Measurements from ENCODE around the gene LIN7B. TPM values are rescaled to one million over a fixed set of nuclear protein-coding genes. Genes with fewer than 3 reads are reported as not detected.

The LIN7B gene
- total and polyA plus RNA-seq, 9 of the 15 experiments (the other 6 are each of a cell fraction or from before 2014, with no cell fraction given) = 0.89 to 15.7 (median 4.0) TPM

DNA sequence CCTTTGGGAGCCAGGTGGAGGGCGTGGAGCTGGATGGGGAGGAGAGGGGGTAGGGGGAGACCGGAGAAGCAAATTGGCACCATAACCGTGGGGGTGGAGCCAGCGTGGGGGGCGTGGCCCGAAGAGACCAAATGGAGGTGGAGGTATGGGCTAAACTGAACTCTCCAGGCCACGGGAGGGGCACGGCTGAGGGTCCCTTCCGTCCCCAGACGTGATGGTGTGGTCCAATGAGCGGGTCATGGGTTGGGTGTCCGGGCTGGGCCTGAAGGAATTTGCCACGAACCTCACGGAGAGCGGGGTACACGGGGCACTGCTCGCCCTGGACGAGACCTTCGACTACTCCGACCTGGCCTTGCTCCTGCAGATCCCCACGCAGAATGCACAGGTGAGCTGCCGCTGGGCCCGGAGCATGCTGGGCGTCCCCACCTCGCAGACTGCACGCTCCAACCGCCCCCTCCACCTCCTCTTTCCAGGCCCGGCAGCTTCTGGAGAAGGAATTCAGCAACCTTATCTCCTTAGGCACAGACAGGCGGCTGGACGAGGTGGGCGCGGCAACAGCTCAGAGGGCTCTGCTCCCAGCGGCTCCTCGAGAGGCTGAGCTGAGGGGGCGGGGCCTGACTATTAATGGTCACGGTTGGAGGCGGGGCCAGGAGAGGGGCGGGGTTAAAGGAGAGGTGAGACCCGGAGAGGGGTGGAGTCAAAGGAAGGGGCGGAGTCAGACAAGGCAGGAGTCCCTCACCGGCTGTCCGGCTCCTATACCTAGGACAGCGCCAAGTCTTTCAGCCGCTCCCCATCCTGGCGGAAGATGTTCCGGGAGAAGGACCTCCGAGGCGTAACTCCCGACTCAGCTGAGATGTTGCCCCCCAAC is 34.8 kb downstream of the LIN7B start (continued):
- TF ChIP-seq ZNF263 (CRISPR knock-in tag; IDR thresholded peaks at IDR 0.05; ENCODE audit: borderline replicate concordance) = peak; percentile 46; the same call in 1 of the 2 replicates
- TF ChIP-seq ZNF778 (CRISPR knock-in tag; IDR thresholded peaks at IDR 0.05) = no peak
- TF ChIP-seq, protein P1, sequence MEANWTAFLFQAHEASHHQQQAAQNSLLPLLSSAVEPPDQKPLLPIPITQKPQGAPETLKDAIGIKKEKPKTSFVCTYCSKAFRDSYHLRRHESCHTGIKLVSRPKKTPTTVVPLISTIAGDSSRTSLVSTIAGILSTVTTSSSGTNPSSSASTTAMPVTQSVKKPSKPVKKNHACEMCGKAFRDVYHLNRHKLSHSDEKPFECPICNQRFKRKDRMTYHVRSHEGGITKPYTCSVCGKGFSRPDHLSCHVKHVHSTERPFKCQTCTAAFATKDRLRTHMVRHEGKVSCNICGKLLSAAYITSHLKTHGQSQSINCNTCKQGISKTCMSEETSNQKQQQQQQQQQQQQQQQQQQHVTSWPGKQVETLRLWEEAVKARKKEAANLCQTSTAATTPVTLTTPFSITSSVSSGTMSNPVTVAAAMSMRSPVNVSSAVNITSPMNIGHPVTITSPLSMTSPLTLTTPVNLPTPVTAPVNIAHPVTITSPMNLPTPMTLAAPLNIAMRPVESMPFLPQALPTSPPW (CRISPR knock-in tag; IDR thresholded peaks at IDR 0.05) = peak; percentile 26; the same call in 1 of the 2 replicates
- TF ChIP-seq FOXP1 (CRISPR knock-in tag; IDR thresholded peaks at IDR 0.05) = peak; percentile 89
- peak; percentile 75 for TF ChIP-seq POLR2AphosphoS5 (IDR thresholded peaks at IDR 0.05; ENCODE audit: control insufficient read depth, insufficient read depth, low read depth, low read length)
- no peak for TF ChIP-seq CC2D1A (IDR thresholded peaks at IDR 0.05)
- peak; percentile 45 for TF ChIP-seq MYC (IDR thresholded peaks at IDR 0.05; ENCODE audit: low read depth, low read length)
- peak; percentile 46; the same call in 1 of the 2 replicates for TF ChIP-seq MYC (CRISPR knock-in tag; IDR thresholded peaks at IDR 0.05; ENCODE audit: borderline replicate concordance, low read depth)
- TF ChIP-seq MED1 (CRISPR knock-in tag; IDR thresholded peaks at IDR 0.05; ENCODE audit: borderline replicate concordance) = no peak
- TF ChIP-seq ZEB2 (IDR thresholded peaks at IDR 0.05) = peak; percentile 81; the same call in 1 of the 2 replicates
- TF ChIP-seq, protein P2, sequence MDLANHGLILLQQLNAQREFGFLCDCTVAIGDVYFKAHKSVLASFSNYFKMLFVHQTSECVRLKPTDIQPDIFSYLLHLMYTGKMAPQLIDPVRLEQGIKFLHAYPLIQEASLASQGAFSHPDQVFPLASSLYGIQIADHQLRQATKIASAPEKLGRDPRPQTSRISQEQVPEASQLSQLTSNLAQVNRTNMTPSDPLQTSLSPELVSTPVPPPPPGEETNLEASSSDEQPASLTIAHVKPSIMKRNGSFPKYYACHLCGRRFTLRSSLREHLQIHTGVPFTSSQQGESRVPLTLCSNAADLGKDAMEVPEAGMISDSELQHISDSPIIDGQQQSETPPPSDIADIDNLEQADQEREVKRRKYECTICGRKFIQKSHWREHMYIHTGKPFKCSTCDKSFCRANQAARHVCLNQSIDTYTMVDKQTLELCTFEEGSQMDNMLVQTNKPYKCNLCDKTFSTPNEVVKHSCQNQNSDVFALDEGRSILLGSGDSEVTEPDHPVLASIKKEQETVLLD (IDR thresholded peaks at IDR 0.05) = 0 out of 2 replicates have a peak, but pooled peaks have one; percentile 12
- TF ChIP-seq SETDB1 (IDR thresholded peaks at IDR 0.05; ENCODE audit: low read length) = no peak
- TF ChIP-seq CBFA2T2 (conservative IDR thresholded peaks at IDR 0.05) = peak; percentile 53
- TF ChIP-seq, protein P3, sequence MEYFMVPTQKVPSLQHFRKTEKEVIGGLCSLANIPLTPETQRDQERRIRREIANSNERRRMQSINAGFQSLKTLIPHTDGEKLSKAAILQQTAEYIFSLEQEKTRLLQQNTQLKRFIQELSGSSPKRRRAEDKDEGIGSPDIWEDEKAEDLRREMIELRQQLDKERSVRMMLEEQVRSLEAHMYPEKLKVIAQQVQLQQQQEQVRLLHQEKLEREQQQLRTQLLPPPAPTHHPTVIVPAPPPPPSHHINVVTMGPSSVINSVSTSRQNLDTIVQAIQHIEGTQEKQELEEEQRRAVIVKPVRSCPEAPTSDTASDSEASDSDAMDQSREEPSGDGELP (CRISPR knock-in tag; IDR thresholded peaks at IDR 0.05; ENCODE audit: borderline replicate concordance) = peak; percentile 92
- TF ChIP-seq SRF (CRISPR knock-in tag; IDR thresholded peaks at IDR 0.05) = peak in 1 of 2 experiments; percentile 38; a peak in 2 of 4 replicates
- no peak for TF ChIP-seq HNRNPH1 (optimal IDR thresholded peaks at IDR 0.05; ENCODE audit: low read depth, low read length)
- no peak for TF ChIP-seq MCM3 (IDR thresholded peaks at IDR 0.05)
- peak; percentile 59; the same call in 1 of the 2 replicates for TF ChIP-seq CBX5 (IDR thresholded peaks at IDR 0.05; ENCODE audit: borderline replicate concordance, low read depth)
- TF ChIP-seq FOXA1 (IDR thresholded peaks at IDR 0.05; ENCODE audit: borderline replicate concordance) = no peak
- TF ChIP-seq TEAD4 (IDR thresholded peaks at IDR 0.05; ENCODE audit: low read length) = peak; percentile 84
- no peak for TF ChIP-seq TEAD4 (CRISPR knock-in tag; IDR thresholded peaks at IDR 0.05; ENCODE audit: borderline replicate concordance)
- TF ChIP-seq NR4A1 (CRISPR knock-in tag; IDR thresholded peaks at IDR 0.05) = peak; percentile 41; the same call in 1 of the 2 replicates
- TF ChIP-seq NR4A1 (tag; IDR thresholded peaks at IDR 0.05) = no peak
- peak; percentile 50 to 59; a peak in 3 of 4 replicates for TF ChIP-seq MAZ (CRISPR knock-in tag; conservative IDR thresholded peaks at IDR 0.05 in 1 of 2, IDR thresholded peaks at IDR 0.05 in 1 of 2)
- TF ChIP-seq, protein P4, sequence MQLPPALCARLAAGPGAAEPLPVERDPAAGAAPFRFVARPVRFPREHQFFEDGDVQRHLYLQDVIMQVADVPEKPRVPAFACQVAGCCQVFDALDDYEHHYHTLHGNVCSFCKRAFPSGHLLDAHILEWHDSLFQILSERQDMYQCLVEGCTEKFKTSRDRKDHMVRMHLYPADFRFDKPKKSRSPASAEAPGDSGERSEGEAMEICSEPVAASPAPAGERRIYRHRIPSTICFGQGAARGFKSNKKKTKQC (CRISPR knock-in tag; IDR thresholded peaks at IDR 0.05) = 0 out of 2 replicates have a peak, but pooled peaks have one; percentile 56
